MM.1S (cell line): ENCODE data around the gene WEE1.

Experiments used
- DNase-seq: peaks from one replicate; pipeline ENCODE4 v3.0.0-alpha.2; 2015
- H2AFZ ChIP-seq: fragments of 300-600 bp; sonication (generic); 2 replicates; pipeline ENCODE4 v1.6.0; 2016; ENCODE audit warnings: antibody characterized with exemption, low read length
- H3F3A ChIP-seq: fragments of 300-600 bp; sonication (generic); 2 replicates; pipeline ENCODE4 v1.6.1; 2016; ENCODE audit warnings: mild to moderate bottlenecking, antibody characterized with exemption, low read length, moderate library complexity, mixed read lengths; ENCODE audit not compliant: insufficient read depth
- H3K27ac ChIP-seq: fragments of 300-600 bp; sonication (generic); 2 replicates; pipeline ENCODE4 v1.5.1; 2016; ENCODE audit warnings: mild to moderate bottlenecking, low read length
- H3K27me3 ChIP-seq: fragments of 300-600 bp; sonication (generic); replicated peaks from 2 replicates; pipeline ENCODE4 v1.6.0; 2016; ENCODE audit warnings: low read length; ENCODE audit not compliant: insufficient read depth
- H3K36me3 ChIP-seq: fragments of 300-600 bp; sonication (generic); replicated peaks from 2 replicates; pipeline ENCODE4 v1.6.1; 2016; ENCODE audit warnings: mild to moderate bottlenecking, low read length, mixed read lengths; ENCODE audit not compliant: insufficient read depth
- H3K4me1 ChIP-seq: fragments of 300-600 bp; sonication (generic); 2 replicates; pipeline ENCODE4 v1.6.1; 2016; ENCODE audit warnings: low read length, mixed read lengths
- H3K4me2 ChIP-seq: fragments of 300-600 bp; sonication (generic); 2 replicates; pipeline ENCODE4 v1.6.0; 2016; ENCODE audit warnings: low read depth, low read length
- H3K4me3 ChIP-seq: fragments of 300-600 bp; sonication (generic); 2 replicates; pipeline ENCODE4 v1.5.1; 2016; ENCODE audit warnings: low read length, mixed read lengths
- H3K79me2 ChIP-seq: fragments of 300-600 bp; sonication (generic); 2 replicates; pipeline ENCODE4 v1.6.1; 2016; ENCODE audit warnings: mixed run types, low read length, mixed read lengths
- H3K9ac ChIP-seq: fragments of 300-600 bp; sonication (generic); 2 replicates; pipeline ENCODE4 v1.6.1; 2016; ENCODE audit warnings: low read length, mixed read lengths
- H3K9me2 ChIP-seq: fragments of 300-600 bp; sonication (generic); replicated peaks from 2 replicates; pipeline ENCODE4 v1.6.1; 2016; ENCODE audit warnings: mild to moderate bottlenecking, low read length, mixed read lengths; ENCODE audit not compliant: insufficient read depth
- H3K9me3 ChIP-seq: fragments of 300-600 bp; sonication (generic); replicated peaks from 2 replicates; pipeline ENCODE4 v1.6.1; 2016; ENCODE audit warnings: mild to moderate bottlenecking, low read length, mixed read lengths; ENCODE audit not compliant: insufficient read depth
- H4K20me1 ChIP-seq: fragments of 300-600 bp; sonication (generic); 2 replicates; pipeline ENCODE4 v1.6.1; 2016; ENCODE audit warnings: mild to moderate bottlenecking, low read length, moderate library complexity, mixed read lengths; ENCODE audit not compliant: insufficient read depth
- CTCF ChIP-seq: fragments of 300-600 bp; sonication (generic); IDR thresholded peaks from 2 replicates; pipeline ENCODE4 v1.5.1; 2016; ENCODE audit warnings: antibody characterized with exemption, low read length, mixed read lengths
- EZH2 ChIP-seq: fragments of 300-600 bp; sonication (generic); optimal IDR thresholded peaks from 2 replicates; pipeline ENCODE3; 2017; ENCODE audit warnings: low read depth, mild to moderate bottlenecking, antibody characterized with exemption, low read length, mixed read lengths
- EZH2phosphoT487 ChIP-seq: fragments of 300-600 bp; sonication (generic); IDR thresholded peaks from 2 replicates; pipeline ENCODE4 v1.6.1; 2018; ENCODE audit warnings: antibody characterized with exemption, low read length

Gene WEE1

DNA sequence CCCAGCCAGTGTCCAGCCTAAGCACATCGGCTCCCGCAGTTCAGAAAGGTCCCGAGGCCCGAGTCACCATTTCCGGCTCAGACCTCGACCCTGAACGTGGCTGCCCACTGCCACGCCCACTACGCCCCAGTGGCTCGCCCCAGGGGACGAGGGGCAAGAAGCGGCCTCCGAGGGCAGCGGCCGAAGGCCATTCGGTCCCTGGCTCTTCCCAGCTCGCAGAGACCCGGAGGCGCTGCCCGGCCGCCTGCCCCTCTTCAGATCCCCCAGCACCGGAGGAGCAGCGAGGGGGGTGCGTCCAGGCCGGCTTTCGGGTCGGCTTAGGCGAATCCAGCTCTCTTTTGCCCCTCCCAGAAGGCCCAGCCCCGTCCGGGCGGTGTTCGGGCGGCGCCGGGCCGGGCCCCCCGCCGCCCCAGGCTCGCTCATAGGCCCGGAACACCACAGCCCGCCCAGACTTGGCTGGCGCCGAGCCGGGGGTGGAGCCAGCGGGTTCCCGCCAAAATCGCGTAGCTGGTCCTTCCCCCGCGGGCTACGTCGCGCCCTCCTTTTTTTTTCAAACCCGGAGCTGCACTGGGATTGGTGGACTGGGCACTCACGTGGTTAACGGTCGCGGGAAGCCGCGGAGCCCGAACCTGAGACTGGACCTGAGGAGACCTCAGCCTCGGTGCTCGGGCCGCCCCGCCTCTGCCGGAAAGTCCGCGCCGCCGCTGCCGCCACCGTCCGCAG lies at the start of gene WEE1:
Gene WEE1 (plus strand): TSS at position 619 of the 723 bp plus-strand sequence. CDS start 264 bp downstream, outside the sequence.
- Histone ChIP-seq H3K36me3 (peaks cover 7% of the 10 kb centered on the region; the same call in 1 of the 2 replicates), H3K9me3 (no peaks in the 10 kb centered on the region), H3K27ac (peak within 1 kb of the TSS; percentile 75; the same call in 1 of the 2 replicates), H2AFZ (peak within 1 kb of the TSS; percentile 92), H4K20me1 (0 out of 2 replicates have a peak, but pooled peaks cover 5% of the 10 kb centered on the region), H3K9me2 (no peaks in the 10 kb centered on the region), H3K4me3 (peak within 1 kb of the TSS; percentile 84), H3K27me3 (no peaks in the 10 kb centered on the region), H3K79me2 (peaks cover 44% of the 10 kb centered on the region), H3K9ac (peak within 1 kb of the TSS; percentile 90), H3K4me2 (peak within 1 kb of the TSS; percentile 85), H3F3A (peaks cover 52% of the 10 kb centered on the region), H3K4me1 (peaks cover 40% of the 10 kb centered on the region)
- TF ChIP-seq EZH2phosphoT487 (no peak), CTCF (no peak), EZH2 (no peak)
- peak; percentile 99 for DNase-seq

DNA sequence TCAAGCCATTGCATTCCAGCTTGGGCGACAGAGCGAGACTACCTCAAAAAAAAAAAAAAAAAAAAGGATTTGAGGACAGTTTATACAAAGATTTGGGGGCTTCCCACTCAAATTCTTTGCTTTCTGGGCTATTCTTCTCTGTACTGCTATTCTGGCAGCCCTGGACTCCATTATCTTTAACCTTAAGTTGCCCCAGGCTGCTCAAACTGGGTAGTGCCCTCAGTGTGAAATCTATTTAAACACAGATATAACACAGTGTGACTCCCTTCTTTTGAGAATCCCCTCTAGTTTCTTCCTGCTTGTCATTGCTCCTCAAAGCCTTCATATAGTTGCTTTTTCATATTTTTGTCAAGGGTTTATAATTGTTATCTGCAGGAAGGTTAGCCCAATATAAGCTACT lies 49.5 kb upstream of the WEE1 start:
- Histone ChIP-seq H3K4me2 (no peak overlapping the region), H3K9me3 (no peaks in the 10 kb centered on the region), H3K27ac (no peak overlapping the region), H2AFZ (no peak overlapping the region), H3K9ac (no peak overlapping the region), H3K79me2 (no peaks in the 10 kb centered on the region), H4K20me1 (0 out of 2 replicates have a peak, but pooled peaks cover 3% of the 10 kb centered on the region), H3F3A (no peaks in the 10 kb centered on the region), H3K36me3 (no peaks in the 10 kb centered on the region), H3K27me3 (no peaks in the 10 kb centered on the region), H3K4me3 (no peak overlapping the region), H3K9me2 (no peaks in the 10 kb centered on the region), H3K4me1 (no peaks in the 10 kb centered on the region)
- no peak for DNase-seq
- TF ChIP-seq CTCF (no peak), EZH2 (no peak), EZH2phosphoT487 (no peak)

GRCh38 chr11:9525116-9525515 lies 48.4 kb upstream of the WEE1 start:
- H3K79me2 ChIP-seq = no peaks in the 10 kb centered on the region
- H3F3A ChIP-seq = no peaks in the 10 kb centered on the region
- no peak overlapping the region for H3K4me3 ChIP-seq
- no peaks in the 10 kb centered on the region for H3K27me3 ChIP-seq
- H3K4me2 ChIP-seq = no peak overlapping the region
- DNase-seq = no peak
- H3K27ac ChIP-seq = no peak overlapping the region
- H2AFZ ChIP-seq = no peak overlapping the region
- H4K20me1 ChIP-seq = 0 out of 2 replicates have a peak, but pooled peaks cover 3% of the 10 kb centered on the region
- H3K36me3 ChIP-seq = no peaks in the 10 kb centered on the region
- H3K9me3 ChIP-seq = no peaks in the 10 kb centered on the region
- no peaks in the 10 kb centered on the region for H3K4me1 ChIP-seq
- H3K9me2 ChIP-seq = no peaks in the 10 kb centered on the region
- no peak for TF ChIP-seq CTCF
- TF ChIP-seq EZH2 = no peak
- no peak for TF ChIP-seq EZH2phosphoT487
- no peak overlapping the region for H3K9ac ChIP-seq
